GM21576 (cell line): Measurements from ENCODE around the gene BCAS1.

Experiments used
- ATAC-seq: cut with Tn5 transposase; IDR thresholded peaks from one replicate; pipeline ENCODE4 v1.9.1; 2021; ENCODE audit warnings: mild to moderate bottlenecking, moderate library complexity; ENCODE audit not compliant: unreplicated experiment

The BCAS1 gene

GRCh38 chr20:53930651-53931504 lies 139.5 kb downstream of the BCAS1 start:
- ATAC-seq: no peak

DNA sequence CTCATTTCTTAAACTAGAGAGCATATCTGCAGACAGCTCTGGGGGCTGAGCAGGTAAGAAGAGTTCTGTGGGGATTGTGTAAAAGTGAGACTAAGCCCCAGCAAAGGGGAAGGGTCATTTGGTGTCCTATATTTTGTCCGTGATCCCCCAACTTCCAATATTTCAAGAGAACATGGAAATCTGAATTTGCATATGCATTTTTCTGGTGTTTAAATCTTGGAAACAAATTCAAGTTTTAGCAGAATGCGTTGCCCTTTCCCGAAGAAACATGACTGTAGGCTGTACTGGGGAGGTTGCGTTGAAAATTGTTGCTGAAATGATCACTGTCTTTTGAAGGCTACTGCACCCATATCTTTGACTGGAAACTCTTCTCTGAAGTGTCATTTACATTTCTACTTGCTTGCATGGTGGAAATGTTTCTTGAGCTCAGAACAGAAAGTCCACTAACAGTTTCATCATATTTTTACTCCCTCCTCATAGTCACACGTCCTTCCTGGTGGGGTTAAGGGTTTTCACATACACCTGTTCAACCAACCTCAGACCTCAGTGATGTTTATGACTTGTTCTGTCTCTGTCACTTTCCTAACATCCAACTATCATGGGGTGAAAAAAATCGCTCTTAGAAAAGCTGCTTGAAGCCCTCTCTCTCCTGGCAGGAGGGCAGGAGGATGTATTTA lies 140.3 kb downstream of the BCAS1 start:
- ATAC-seq: peak; percentile 60

GRCh38 chr20:53929399-53929798 lies 141.0 kb downstream of the BCAS1 start:
- no peak for ATAC-seq

- no peak for ATAC-seq
Observed at GRCh38 chr20:53927990-53928389, 142.4 kb downstream of the BCAS1 start.

DNA sequence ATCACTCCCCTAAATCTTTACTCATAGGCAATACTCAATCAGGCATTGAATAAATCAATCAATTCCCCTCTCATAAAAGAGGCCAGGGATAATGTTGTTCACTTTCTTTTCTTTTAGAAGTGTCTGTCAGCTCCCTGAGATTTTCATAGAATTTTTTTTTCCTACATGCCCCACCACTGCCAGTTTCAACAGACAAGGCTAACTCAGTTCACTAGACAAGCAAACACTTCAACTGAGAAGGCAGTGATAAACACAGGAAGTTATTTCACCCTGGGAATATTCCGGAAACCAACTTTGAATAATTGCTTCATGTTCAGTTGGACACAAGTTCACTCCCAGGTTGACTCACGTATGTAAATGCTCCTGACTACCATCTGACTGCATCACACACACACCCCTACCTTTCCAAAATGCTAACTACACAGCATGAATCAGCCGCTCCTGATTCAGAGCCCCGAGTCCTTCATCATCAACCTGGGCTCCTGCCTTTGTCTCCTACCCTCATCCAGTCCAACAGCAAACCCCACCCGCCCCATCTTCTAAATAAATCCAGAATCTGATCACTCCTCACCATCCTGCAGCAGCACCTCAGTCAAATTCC lies 143.9 kb downstream of the BCAS1 start:
- peak; percentile 59 for ATAC-seq

DNA sequence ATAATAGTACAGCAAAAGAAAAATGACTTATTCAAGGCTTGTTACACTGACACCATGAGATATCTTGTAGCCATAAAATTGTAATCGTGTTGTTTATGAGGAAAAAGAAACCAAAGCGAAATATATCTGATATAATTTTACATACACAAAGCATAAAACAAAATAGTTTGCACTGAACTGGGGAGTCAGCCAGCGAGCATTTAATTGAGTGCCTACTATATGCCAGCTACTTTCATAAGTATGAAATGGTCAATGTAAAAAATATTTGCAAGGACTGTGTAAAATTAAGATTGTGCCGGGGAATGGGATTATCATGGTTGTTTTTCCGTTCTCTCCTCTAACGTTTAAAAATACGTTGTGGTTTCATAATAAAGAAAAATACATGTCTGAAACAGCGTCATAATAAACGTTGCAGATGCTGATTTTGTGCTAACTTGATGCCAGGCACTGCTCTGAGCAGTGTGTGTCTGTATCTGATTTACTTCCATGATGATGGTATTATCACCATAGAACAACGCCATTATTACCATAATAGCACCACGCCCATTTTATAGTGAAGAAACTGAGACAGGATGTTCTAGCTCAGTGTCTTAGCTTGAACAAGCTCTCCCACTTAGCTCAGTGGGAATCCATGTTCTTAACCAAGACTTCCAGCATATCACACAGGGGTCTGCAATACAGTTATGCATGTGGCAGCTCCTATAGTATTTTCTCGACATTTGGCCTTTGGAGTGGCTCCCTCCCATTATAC lies 144.6 kb downstream of the BCAS1 start:
- ATAC-seq: no peak

DNA sequence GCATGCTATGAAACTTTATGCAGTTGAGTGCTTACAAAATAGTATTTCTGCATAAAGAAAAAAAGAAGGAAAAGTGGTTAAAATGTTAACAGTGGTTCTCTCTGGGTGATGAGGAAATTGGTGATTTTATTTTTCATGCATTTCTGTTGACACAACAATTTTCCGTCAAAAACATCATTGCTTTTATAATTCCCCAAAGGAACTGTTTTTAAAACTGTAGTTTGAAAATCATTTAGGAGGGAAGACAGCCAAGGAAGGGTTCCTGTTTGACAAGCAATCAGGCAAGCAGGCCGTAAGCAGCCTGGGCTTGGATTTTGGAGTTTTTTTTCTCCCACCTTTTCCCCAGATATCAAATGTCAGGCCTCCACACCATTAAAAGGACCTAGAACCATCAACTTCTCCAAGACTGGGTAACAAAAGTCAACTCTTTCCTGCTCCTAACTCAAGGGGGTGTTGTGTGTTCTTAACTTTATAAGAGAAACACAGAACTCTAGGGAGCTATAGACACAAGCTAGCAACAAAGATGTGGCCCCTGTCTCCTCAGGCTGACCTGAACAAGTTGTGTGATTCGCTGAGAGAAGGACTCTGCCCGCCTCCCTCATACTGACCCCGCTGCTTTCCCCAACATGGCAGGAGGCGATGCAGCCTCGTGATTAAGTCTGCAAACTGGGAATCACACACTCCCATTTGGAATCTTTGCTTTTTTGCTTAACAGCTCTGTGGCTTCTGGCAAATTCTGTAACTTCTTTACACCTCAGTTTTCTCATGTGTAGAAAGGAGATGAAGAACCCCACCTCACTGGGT lies 146.6 kb downstream of the BCAS1 start:
- no peak for ATAC-seq

DNA sequence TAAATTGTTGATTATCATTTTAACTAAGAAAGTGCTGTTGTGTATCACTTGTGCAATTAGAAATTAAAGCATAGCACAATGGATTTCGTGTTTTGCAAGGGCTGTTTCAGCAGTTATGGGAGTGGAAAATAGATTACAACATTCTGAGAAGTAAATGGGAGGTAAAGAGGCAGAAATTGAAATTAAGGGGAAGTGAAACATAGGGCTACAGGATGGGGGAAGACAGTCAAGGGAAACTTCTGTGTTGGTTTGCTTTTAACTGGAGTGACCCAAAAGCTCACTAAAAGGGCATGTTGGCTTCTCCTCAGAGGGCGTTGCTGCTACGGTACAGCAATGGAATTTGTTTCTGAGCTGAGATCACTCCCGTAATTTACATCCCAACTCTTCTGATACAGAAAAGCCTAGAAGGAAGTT lies 147.5 kb downstream of the BCAS1 start:
- ATAC-seq: peak; percentile 46

GRCh38 chr20:53921443-53921973 lies 148.9 kb downstream of the BCAS1 start:
- no peak for ATAC-seq

- no peak for ATAC-seq
Observed at GRCh38 chr20:53920647-53921245, 149.6 kb downstream of the BCAS1 start.

GRCh38 chr20:53919886-53920285 lies 150.5 kb downstream of the BCAS1 start:
- no peak for ATAC-seq

- no peak for ATAC-seq
Observed at GRCh38 chr20:53918949-53919361, 151.4 kb downstream of the BCAS1 start.

DNA sequence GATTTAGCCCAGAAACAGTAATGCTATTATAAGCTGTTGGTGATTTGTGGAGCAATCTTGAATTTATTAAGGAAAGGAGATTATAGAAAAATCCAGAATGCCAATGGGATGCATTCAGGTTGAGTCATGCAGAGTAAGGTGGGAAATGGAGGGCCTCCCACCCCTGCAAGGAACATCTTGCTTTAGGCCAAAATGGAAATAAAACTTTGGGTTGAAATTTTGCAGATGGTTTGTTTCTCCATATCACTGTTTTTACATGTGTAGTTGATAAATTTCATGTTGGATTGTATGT lies 152.4 kb downstream of the BCAS1 start:
- ATAC-seq: no peak

GRCh38 chr20:53917145-53918019 lies 153.0 kb downstream of the BCAS1 start:
- peak; percentile 71 for ATAC-seq

DNA sequence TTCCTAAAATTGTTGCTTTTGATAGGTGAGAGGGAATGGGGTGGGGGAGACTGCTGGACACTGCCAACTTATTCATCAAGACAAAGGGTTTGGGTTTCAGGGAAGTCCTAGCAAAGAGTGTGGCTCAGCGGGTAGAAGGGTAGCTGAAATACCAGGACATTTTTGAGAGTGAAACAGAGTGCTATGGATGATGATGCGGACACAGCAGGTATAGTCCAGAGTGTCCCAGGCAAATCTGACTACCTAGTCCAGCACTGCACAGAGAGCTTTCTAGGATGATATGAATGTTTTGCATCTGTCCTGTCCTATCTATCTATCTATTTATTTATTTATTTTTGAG lies 154.3 kb downstream of the BCAS1 start:
- ATAC-seq: no peak

DNA sequence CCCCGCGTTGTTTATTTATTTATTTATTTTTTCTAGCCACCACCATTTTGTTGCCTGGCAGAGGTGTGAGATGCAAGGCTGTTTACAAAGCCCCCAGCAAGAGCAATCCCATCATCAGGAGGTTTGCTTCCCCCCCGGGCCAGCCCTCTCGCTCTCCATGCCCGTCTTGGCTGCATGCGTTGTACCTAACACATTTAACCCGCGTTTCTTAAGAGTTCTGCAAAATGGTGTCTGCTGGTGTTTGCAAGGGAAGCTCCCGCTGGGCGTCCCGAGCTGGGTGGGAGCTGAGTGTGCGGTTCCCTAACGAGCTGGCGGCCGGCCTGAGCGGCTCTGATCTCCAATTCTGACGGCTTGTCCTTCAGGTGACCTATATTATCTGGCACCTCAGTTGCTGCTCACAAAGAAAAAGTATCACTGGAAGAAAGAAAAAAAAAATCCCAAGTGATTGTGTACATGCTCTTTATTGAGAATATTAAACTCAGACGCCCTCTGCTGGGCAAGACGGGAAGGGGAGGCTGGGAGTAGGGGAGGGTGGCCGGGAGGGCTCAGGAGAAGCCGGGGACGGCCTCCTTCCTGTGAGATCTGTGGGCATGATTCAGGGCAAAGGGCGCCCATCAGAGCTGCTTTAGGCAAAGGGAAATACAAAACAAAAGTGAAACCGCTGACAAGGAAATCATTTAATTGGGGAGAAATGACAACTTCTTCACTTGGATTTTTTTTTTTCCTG lies 154.8 kb downstream of the BCAS1 start:
- ATAC-seq: peak; percentile 41

- ATAC-seq: no peak
Observed at GRCh38 chr20:53914781-53915445, 155.5 kb downstream of the BCAS1 start.
